C4-2B (cell line): ENCODE results near the gene MAPKAPK3.

Experiments used
- ZFX ChIP-seq: fragments of 450-650 bp; IDR thresholded peaks from 2 replicates; pipeline ENCODE4 v1.6.1; 2017
- TF ChIP-seq, protein P1 (sequence below): fragments of 450-650 bp; conservative IDR thresholded peaks from 2 replicates; pipeline ENCODE4 v1.5.1; 2017; ENCODE audit warnings: mild to moderate bottlenecking

DNA sequence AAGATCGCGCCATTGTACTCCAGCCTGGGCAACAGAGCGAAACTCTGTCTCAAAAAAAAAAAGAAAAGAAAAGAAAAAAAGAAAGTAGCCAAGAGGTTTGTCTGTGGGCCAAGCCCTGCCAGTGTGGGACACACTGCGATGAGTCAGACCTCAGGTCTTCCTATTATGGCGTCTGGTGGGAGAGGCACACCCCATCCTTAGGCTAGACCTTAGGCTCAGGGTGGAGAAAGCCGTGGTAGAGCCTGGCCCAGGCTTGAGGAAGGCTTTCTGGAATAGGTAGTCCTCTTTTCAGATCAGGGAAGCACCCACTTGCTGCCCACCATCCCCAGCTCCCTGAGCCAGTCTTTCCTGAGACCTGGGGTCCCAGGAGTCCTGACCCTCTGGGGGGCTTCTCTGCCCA is 41.6 kb upstream of the MAPKAPK3 start:
- TF ChIP-seq, protein P1, sequence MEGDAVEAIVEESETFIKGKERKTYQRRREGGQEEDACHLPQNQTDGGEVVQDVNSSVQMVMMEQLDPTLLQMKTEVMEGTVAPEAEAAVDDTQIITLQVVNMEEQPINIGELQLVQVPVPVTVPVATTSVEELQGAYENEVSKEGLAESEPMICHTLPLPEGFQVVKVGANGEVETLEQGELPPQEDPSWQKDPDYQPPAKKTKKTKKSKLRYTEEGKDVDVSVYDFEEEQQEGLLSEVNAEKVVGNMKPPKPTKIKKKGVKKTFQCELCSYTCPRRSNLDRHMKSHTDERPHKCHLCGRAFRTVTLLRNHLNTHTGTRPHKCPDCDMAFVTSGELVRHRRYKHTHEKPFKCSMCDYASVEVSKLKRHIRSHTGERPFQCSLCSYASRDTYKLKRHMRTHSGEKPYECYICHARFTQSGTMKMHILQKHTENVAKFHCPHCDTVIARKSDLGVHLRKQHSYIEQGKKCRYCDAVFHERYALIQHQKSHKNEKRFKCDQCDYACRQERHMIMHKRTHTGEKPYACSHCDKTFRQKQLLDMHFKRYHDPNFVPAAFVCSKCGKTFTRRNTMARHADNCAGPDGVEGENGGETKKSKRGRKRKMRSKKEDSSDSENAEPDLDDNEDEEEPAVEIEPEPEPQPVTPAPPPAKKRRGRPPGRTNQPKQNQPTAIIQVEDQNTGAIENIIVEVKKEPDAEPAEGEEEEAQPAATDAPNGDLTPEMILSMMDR = no peak
- no peak for TF ChIP-seq ZFX
